Hepatocyte (in vitro differentiated cells): ENCODE data around the gene FAH.

Source experiments
- CTCF ChIP-seq: fragments of 200-600 bp; sonication (generic); IDR thresholded peaks from 2 replicates; pipeline ENCODE4 v1.5.1; 2016; ENCODE audit warnings: antibody characterized with exemption, mild to moderate bottlenecking; ENCODE audit not compliant: poor library complexity
- EZH2phosphoT487 ChIP-seq: fragments of 200-600 bp; sonication (generic); IDR thresholded peaks from one replicate; pipeline ENCODE4 v1.6.1; 2018; ENCODE audit warnings: antibody characterized with exemption, mild to moderate bottlenecking, low read depth, moderate library complexity; ENCODE audit not compliant: unreplicated experiment, severe bottlenecking

GRCh38 chr15:80207887-80208286 lies 55.1 kb downstream of the FAH start:
- TF ChIP-seq CTCF: no peak
- no peak for TF ChIP-seq EZH2phosphoT487
